A549 (cell line): Measurements from ENCODE around the gene NCBP3. TPM values are rescaled to one million over a fixed set of nuclear protein-coding genes. Genes with fewer than 3 reads are reported as not detected.
A peak's percentile ranks its signal among the peaks of the same experiment; 100 is the strongest.

Experiments used
- ATAC-seq, 2 experiments: fragments of 200-7000 bp in 1 of 2; fragments of >200 bp in 1 of 2; cut with Nextera tagmentation in 1 of 2; cut with Tn5 transposase in 1 of 2; 3 replicates each; pipeline versions ENCODE4 v1.8.0 to v1.9.1; 2018 to 2020; ENCODE audit warnings: mild to moderate bottlenecking in 1 of 2, moderate library complexity in 1 of 2
- CTCF ChIA-PET: fragments of 300-600 bp; sonication (Branson Sonifier 250); formaldehyde crosslinking; extraction: SDS; loops from one replicate; lab custom pipeline; 2021; ENCODE audit warnings: antibody characterized with exemption, inconsistent platforms; lab: Yijun Ruan, JAX
- POLR2A ChIA-PET: fragments of 350-600 bp; formaldehyde crosslinking; extraction: SDS; loops from one replicate; lab custom pipeline; 2021; ENCODE audit warnings: antibody characterized with exemption, inconsistent platforms; lab: Yijun Ruan, JAX
- DNase-seq, 2 experiments: peaks; one replicate each; pipeline versions ENCODE4 v3.0.0 to v3.0.0-alpha.2; 2011 to 2016; ENCODE audit warnings: low read depth in 1 of 2, low spot score in 1 of 2
- FAIRE-seq: peaks from 2 replicates; lab custom pipeline; 2011; peaks lifted over from hg19 to GRCh38; lab: Jason Lieb, UNC
- H3K27ac ChIP-seq, 2 experiments: fragments of >200 bp; sonication (Bioruptor Twin); formaldehyde crosslinking; 3 replicates each; pipeline ENCODE4 v1.5.1; 2016 to 2017
- H3K4me1 ChIP-seq: fragments of >200 bp; sonication (Bioruptor Twin); formaldehyde crosslinking; 3 replicates; pipeline ENCODE4 v1.6.1; 2016
- H3K4me2 ChIP-seq: fragments of >200 bp; sonication (Bioruptor Twin); formaldehyde crosslinking; 3 replicates; pipeline ENCODE4 v1.6.1; 2016
- H3K4me3 ChIP-seq: fragments of >200 bp; sonication (Bioruptor Twin); formaldehyde crosslinking; 3 replicates; pipeline ENCODE4 v1.5.1; 2016
- H3K9me3 ChIP-seq: fragments of >200 bp; sonication (Bioruptor Twin); formaldehyde crosslinking; 3 replicates; pipeline ENCODE4 v1.6.1; 2016
- BHLHE40 ChIP-seq: IDR thresholded peaks from 2 replicates; pipeline ENCODE4 v1.6.1; 2012; ENCODE audit warnings: low read depth, low read length, inconsistent platforms
- CBX2 ChIP-seq: fragments of 200-600 bp; sonication (generic); IDR thresholded peaks from 2 replicates; pipeline ENCODE4 v1.6.1; 2016; ENCODE audit warnings: low read depth, mild to moderate bottlenecking, borderline replicate concordance
- CBX8 ChIP-seq: fragments of 200-600 bp; sonication (generic); IDR thresholded peaks from 2 replicates; pipeline ENCODE4 v1.6.1; 2016
- CHD2 ChIP-seq: fragments of 150-350 bp; IDR thresholded peaks from 2 replicates; pipeline ENCODE4 v1.6.1; 2014; ENCODE audit warnings: low read length; ENCODE audit not compliant: partially characterized antibody
- CHD4 ChIP-seq: fragments of 200-600 bp; sonication (generic); IDR thresholded peaks from 2 replicates; pipeline ENCODE4 v1.6.1; 2016; ENCODE audit warnings: antibody characterized with exemption, mild to moderate bottlenecking, borderline replicate concordance
- CTCF ChIP-seq: fragments of >200 bp; sonication (Bioruptor Twin); formaldehyde crosslinking; IDR thresholded peaks from 3 replicates; pipeline ENCODE4 v1.5.1; 2016
- E2F6 ChIP-seq: IDR thresholded peaks from 2 replicates; pipeline ENCODE4 v1.6.1; 2012; ENCODE audit warnings: low read depth, borderline replicate concordance
- EHF ChIP-seq: fragments of 250-450 bp; sonication (Bioruptor Pico); IDR thresholded peaks from 2 replicates; pipeline ENCODE4 v1.5.0; 2020; ENCODE audit warnings: mild to moderate bottlenecking
- EHMT2 ChIP-seq: fragments of 200-600 bp; sonication (generic); IDR thresholded peaks from 2 replicates; pipeline ENCODE4 v1.6.1; 2016; ENCODE audit warnings: antibody characterized with exemption, low read depth, mild to moderate bottlenecking, moderate library complexity
- HOXB13 ChIP-seq: fragments of 250-450 bp; sonication (Bioruptor Pico); IDR thresholded peaks from 2 replicates; pipeline ENCODE4 v1.5.0; 2020; ENCODE audit warnings: low read depth, mild to moderate bottlenecking, moderate library complexity
- HOXB5 ChIP-seq: fragments of 250-450 bp; sonication (Bioruptor Pico); IDR thresholded peaks from 2 replicates; pipeline ENCODE4 v1.5.0; 2020; ENCODE audit warnings: mild to moderate bottlenecking, moderate library complexity
- JUN ChIP-seq, 2 experiments: fragments of >200 bp; sonication (Bioruptor Twin); formaldehyde crosslinking; IDR thresholded peaks; 2 replicates in 1 of 2; 3 replicates in 1 of 2; pipeline ENCODE4 v1.6.1; 2016 to 2017
- MAFK ChIP-seq: fragments of 450-650 bp; IDR thresholded peaks from 2 replicates; pipeline ENCODE4 v1.6.1; 2014; ENCODE audit not compliant: partially characterized antibody
- MAX ChIP-seq: IDR thresholded peaks from 2 replicates; pipeline ENCODE4 v1.6.1; 2012
- NR3C1 ChIP-seq: fragments of >200 bp; sonication (Bioruptor Twin); formaldehyde crosslinking; IDR thresholded peaks from 3 replicates; pipeline ENCODE4 v1.6.1; 2017
- PHF8 ChIP-seq: fragments of 200-600 bp; sonication (generic); IDR thresholded peaks from 2 replicates; pipeline ENCODE4 v1.6.1; 2016; ENCODE audit warnings: low read depth, mild to moderate bottlenecking, antibody characterized with exemption, moderate library complexity, borderline replicate concordance
- POLR2AphosphoS2 ChIP-seq: conservative IDR thresholded peaks from 2 replicates; pipeline ENCODE4 v1.6.1; 2012; ENCODE audit warnings: low read length, improper control_type of control experiment, inconsistent platforms
- RAD21 ChIP-seq, 2 experiments: fragments of >200 bp in 1 of 2; sonication (Bioruptor Twin) in 1 of 2; formaldehyde crosslinking in 1 of 2; IDR thresholded peaks in 1 of 2; conservative IDR thresholded peaks in 1 of 2; 2 replicates in 1 of 2; 3 replicates in 1 of 2; pipeline ENCODE4 v1.6.1; 2012 to 2018; ENCODE audit warnings: inconsistent platforms in 1 of 2
- RCOR1 ChIP-seq: fragments of 150-350 bp; IDR thresholded peaks from 2 replicates; pipeline ENCODE4 v1.6.1; 2014; ENCODE audit warnings: antibody characterized with exemption, low read length, low read depth
- RNF2 ChIP-seq: fragments of 200-600 bp; sonication (generic); IDR thresholded peaks from 2 replicates; pipeline ENCODE4 v1.6.1; 2016; ENCODE audit warnings: low read depth, mild to moderate bottlenecking, antibody characterized with exemption, moderate library complexity, borderline replicate concordance
- SMC3 ChIP-seq: fragments of >200 bp; sonication (Bioruptor Twin); formaldehyde crosslinking; IDR thresholded peaks from 3 replicates; pipeline ENCODE4 v1.6.1; 2018; ENCODE audit warnings: inconsistent platforms
- TFCP2L1 ChIP-seq: fragments of 250-450 bp; sonication (Bioruptor Pico); IDR thresholded peaks from 2 replicates; pipeline ENCODE4 v1.5.0; 2021; ENCODE audit warnings: mild to moderate bottlenecking
- ZNF302 ChIP-seq: fragments of 250-450 bp; sonication (Bioruptor Pico); IDR thresholded peaks from 2 replicates; pipeline ENCODE4 v1.9.0; 2021; ENCODE audit warnings: inconsistent platforms, mild to moderate bottlenecking, moderate library complexity
- WGBS: methylation state at CpG from one replicate; pipeline ENCODE4 v1.1.6; 2017; ENCODE audit errors: missing lambda C conversion rate; 5-methylcytosine and 5-hydroxymethylcytosine counted together
- polyA plus RNA-seq, 4 experiments: library from polyadenylated mRNA; depleted of rRNA in 3 of 4; stranded (reverse); fragments of >200 nt; fragmentation: RNase III in 1 of 4; extraction: RNeasy Plus Mini Kit Qiagen cat#74134 plus additional on column Dnase treatment in 1 of 4; gene quantifications; 2 replicates in 3 of 4; 3 replicates in 1 of 4; pipeline ENCODE4 v1.2.3, GENCODE V29; 2011 to 2017

The NCBP3 gene
- polyA plus RNA-seq, 2 of the 4 experiments (the other 2 are of a cell fraction), result 32.7 to 36.6 TPM

- Histone ChIP-seq H3K27ac (peak overlapping the region in 1 of 2 experiments; percentile 67; a peak in 2 of 6 replicates), H3K4me3 (no peak overlapping the region), H3K4me2 (no peak overlapping the region)
- WGBS, result 90% methylated on average over 5 of the region's 5 CpGs
- FAIRE-seq (peak; percentile 74), ATAC-seq (no peak)
- TF ChIP-seq SMC3, result no peak
- no peak for TF ChIP-seq EHF (CRISPR knock-in tag)
- TF ChIP-seq CTCF, result no peak
- no peak for TF ChIP-seq RAD21 (conservative IDR thresholded peaks at IDR 0.05 in 1 of 2, IDR thresholded peaks at IDR 0.05 in 1 of 2)
- TF ChIP-seq MAFK, result no peak
- TF ChIP-seq HOXB5 (CRISPR knock-in tag), result no peak
- TF ChIP-seq, all 56 proteins: peak for 0
- ChIA-PET CTCF (interaction anchor here (16.6 kb wide), 1 partner anchor 67 kb away, joined by 303 read pairs; no protein-coding TSS in a partner anchor), POLR2A (no interaction called here)
- H3K9me3 ChIP-seq, result no peaks in the 10 kb centered on the region
- peaks cover 22% of the 10 kb centered on the region; the same call in 1 of the 3 replicates for H3K4me1 ChIP-seq
- no peak for DNase-seq
Observed at GRCh38 chr17:3803308-3803640, 42.8 kb downstream of the NCBP3 start.

- ChIA-PET CTCF (interaction anchor here (0.6 to 16.6 kb wide), 2 partner anchors 25 to 66 kb away, joined by 3 to 303 read pairs; no protein-coding TSS in a partner anchor), POLR2A (no interaction called here)
- WGBS, result 72% methylated on average over 19 of the region's 19 CpGs
- no peak overlapping the region for H3K4me2 ChIP-seq
- peak overlapping the region in 1 of 2 experiments; percentile 67; a peak in 3 of 6 replicates for H3K27ac ChIP-seq
- ATAC-seq, result peak in 1 of 2 experiments; percentile 12; a peak in 3 of 6 replicates
- no peak overlapping the region for H3K4me3 ChIP-seq
- DNase-seq, result no peak
- H3K9me3 ChIP-seq, result no peaks in the 10 kb centered on the region
- H3K4me1 ChIP-seq, result peaks cover 23% of the 10 kb centered on the region; the same call in 1 of the 3 replicates
- TF ChIP-seq CHD2, result no peak
- TF ChIP-seq CBX8, result no peak
- no peak for TF ChIP-seq HOXB13 (CRISPR knock-in tag)
- TF ChIP-seq E2F6, result no peak
- TF ChIP-seq TFCP2L1, result no peak
- TF ChIP-seq ZNF302 (CRISPR knock-in tag), result no peak
- no peak for TF ChIP-seq BHLHE40
- TF ChIP-seq EHMT2, result no peak
- no peak for TF ChIP-seq NR3C1
- no peak for TF ChIP-seq MAX
- no peak for TF ChIP-seq JUN (IDR thresholded peaks at IDR 0.05)
- no peak for FAIRE-seq
Observed at GRCh38 chr17:3802461-3803307, 43.4 kb downstream of the NCBP3 start.

- no peak for DNase-seq
- Histone ChIP-seq H3K4me1 (peaks cover 23% of the 10 kb centered on the region; the same call in 1 of the 3 replicates), H3K27ac (peak overlapping the region in 1 of 2 experiments; percentile 4; a peak in 2 of 6 replicates), H3K4me2 (no peak overlapping the region), H3K9me3 (no peaks in the 10 kb centered on the region), H3K4me3 (no peak overlapping the region)
- no peak for ATAC-seq
- CTCF ChIA-PET, result interaction anchor here (1.0 to 3.1 kb wide), 6 partner anchors 10 to 326 kb away, joined by 3 to 29 read pairs (median 5); no protein-coding TSS in a partner anchor
- TF ChIP-seq PHF8 (no peak), POLR2AphosphoS2 (no peak), RNF2 (no peak), RCOR1 (no peak), CHD4 (no peak), HOXB5 (CRISPR knock-in tag) (no peak), TFCP2L1 (no peak), CBX2 (no peak)
- WGBS, result 94% methylated on average over 10 of the region's 10 CpGs
- FAIRE-seq, result no peak
- POLR2A ChIA-PET, result no interaction called here
Observed at GRCh38 chr17:3801792-3802191, 44.3 kb downstream of the NCBP3 start.
